ENCODE measurements around the gene KMT2E.
"Not testable (repeated sequence)": the region's sequence is repeated elsewhere in the genome, so short reads cannot be mapped to it uniquely, and the experiment has no call there.

The KMT2E gene, protein sequence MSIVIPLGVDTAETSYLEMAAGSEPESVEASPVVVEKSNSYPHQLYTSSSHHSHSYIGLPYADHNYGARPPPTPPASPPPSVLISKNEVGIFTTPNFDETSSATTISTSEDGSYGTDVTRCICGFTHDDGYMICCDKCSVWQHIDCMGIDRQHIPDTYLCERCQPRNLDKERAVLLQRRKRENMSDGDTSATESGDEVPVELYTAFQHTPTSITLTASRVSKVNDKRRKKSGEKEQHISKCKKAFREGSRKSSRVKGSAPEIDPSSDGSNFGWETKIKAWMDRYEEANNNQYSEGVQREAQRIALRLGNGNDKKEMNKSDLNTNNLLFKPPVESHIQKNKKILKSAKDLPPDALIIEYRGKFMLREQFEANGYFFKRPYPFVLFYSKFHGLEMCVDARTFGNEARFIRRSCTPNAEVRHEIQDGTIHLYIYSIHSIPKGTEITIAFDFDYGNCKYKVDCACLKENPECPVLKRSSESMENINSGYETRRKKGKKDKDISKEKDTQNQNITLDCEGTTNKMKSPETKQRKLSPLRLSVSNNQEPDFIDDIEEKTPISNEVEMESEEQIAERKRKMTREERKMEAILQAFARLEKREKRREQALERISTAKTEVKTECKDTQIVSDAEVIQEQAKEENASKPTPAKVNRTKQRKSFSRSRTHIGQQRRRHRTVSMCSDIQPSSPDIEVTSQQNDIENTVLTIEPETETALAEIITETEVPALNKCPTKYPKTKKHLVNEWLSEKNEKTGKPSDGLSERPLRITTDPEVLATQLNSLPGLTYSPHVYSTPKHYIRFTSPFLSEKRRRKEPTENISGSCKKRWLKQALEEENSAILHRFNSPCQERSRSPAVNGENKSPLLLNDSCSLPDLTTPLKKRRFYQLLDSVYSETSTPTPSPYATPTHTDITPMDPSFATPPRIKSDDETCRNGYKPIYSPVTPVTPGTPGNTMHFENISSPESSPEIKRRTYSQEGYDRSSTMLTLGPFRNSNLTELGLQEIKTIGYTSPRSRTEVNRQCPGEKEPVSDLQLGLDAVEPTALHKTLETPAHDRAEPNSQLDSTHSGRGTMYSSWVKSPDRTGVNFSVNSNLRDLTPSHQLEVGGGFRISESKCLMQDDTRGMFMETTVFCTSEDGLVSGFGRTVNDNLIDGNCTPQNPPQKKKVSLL (N-terminal part only)

DNA sequence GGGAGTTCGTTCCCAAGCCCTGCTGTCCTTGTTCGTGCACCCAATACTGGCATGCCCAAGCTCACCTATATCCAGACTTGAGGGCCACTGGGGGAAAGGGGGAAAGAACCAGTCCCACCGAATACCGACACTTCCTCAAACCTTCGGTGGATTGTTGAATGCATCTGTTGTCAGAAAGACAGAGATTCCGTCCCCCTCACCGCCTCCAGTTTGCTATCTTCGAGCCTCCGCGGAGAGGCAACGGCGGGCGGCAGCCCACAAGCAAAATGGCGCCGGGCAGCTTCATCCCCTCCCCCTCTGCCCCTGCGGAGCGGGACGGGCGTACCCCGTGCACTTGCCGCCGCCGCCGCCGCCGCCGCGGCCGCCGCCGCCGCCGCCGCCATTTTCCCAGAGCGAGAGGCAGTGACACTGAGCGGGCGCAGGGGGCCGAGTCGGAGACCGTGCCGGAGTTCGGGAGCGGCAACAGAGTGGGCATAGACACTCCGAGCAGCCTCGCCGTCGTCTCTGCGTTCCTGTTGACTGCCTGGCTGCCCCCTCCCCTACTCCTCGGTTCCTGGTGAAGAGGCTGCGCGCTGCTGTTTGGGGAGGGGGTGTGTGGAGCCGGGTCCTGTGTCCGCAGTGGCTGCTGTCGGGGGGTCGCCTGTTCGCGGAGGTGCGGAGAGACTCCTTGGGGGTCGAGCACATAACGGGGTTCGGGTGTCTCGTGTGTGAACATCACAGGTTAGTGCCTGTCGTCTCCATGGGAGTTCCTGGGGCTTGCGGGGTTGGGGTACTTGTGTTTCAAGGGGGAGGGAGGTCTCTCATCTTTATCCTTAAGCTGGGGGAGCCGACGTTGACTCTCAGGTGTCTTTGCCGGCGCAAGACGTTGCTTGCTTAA is at the start of gene KMT2E:
Gene KMT2E, plus strand, starts transcription at position 390 of the 877 bp plus-strand sequence. CDS start 26,748 bp downstream, outside the sequence.
- DNase-seq (ENCODE audit: extremely low read depth in 1 of 2, low read depth in 1 of 2) = peak; percentile 84 to 87

DNA sequence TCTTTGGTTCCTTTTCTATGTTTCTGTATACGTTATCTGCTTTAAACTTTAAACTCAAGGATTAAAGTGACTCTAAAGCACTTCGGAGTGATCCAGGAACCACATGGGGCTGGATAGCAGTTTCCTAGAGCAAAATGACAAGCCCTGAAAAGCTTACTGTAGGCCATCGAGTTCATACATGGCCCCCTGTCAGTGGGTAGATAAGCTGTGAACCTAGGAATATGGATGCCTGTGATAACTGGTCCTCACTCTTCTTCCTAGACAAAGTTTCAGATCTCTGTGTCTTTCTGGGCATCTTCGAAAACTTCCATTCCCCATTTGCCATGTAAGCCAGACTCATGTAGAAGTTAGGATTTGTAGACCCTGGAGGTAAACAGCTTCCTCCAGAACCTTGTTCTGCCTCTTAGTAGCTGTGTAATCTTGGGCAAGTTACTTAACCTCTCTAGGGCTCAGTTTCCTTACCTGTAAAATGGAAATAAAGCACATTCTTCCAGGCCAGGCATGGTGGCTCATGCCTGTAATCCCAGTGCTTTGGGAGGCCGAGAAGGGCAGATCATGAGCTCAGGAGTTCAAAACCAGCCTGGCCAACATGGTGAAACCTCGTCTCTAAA is 49.3 kb upstream of the KMT2E start:
- no peak for DNase-seq (ENCODE audit: extremely low read depth in 1 of 2, low read depth in 1 of 2)

DNA sequence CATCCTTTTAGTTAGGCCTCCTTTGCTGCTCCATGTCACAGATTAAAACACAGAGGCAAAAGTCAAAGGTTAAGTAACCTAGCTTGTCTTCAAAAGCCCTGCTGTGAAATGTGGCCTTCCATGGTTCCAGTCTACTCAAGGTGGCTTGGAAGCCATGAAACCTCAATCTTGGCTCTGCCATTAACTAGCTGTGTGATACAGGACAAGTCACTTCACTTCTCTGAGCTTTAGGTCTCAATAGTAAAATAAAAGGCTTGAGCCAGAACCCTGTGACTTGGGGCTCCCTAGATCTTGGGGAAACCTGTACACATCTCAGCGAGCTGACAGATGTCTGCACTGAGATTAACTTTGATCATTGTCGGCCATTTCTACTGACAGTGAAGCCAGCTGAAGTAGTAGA is 48.0 kb upstream of the KMT2E start:
- no peak for DNase-seq (ENCODE audit: extremely low read depth in 1 of 2, low read depth in 1 of 2)

DNA sequence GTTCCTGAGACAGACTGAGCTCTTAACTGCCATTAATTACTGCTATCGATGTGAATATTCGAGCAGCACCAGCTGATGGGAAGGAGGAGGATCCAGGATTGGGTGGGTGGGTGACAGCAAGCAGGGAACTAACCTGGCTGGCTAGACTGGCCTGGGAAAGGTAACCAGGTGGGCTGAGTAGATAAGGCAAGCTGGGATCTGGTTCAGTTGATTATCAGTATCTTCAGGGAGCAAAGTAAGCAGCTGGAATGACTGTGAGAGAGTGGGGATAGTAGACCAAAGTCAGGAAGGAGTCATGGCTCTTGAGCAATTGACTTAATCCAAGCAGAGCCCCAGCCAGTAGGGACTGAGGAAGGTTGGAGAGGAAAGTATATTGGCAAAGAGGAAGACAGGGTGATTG is 46.9 kb upstream of the KMT2E start:
- DNase-seq (ENCODE audit: extremely low read depth in 1 of 2, low read depth in 1 of 2) = no peak

DNA sequence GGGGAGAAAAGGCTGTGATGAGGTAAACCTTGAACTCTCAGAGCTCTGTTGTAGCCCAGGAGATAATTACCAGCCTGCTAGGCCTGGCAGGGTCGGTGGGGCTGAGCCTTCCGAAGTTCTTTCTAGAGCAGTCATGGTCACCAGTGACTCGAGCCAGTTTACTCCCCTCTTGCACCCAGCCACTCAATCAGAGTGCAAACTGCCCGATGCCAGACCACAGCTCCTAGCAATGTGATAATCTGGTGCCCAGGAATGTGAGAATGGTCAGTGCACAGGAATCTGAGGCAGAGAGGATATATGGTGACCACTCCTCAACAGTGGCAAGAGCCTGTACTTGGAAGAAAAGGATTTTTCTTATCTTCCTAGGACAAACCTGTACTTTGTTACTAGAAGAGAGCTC is 46.4 kb upstream of the KMT2E start:
- no peak for DNase-seq (ENCODE audit: extremely low read depth in 1 of 2, low read depth in 1 of 2)

DNA sequence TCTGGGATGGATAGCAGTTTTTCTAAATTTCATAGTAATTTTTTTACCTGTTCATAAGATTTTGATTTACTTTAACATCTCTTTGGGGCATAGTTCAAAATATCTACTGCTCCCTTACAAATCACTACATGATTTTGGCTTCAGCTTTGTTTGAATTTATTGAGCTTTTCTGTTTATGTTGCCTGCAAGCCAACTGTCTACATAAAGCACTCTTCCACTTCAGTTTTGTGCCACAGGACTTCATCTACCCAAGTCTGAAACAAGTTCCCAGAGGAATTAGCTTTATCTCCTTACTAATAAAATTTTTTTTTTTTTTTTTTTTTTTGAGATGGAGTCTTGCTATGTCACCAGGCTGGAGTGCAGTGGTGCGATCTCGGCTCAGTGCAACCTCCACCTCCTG is 45.4 kb upstream of the KMT2E start:
- DNase-seq (ENCODE audit: extremely low read depth in 1 of 2, low read depth in 1 of 2) = no peak

DNA sequence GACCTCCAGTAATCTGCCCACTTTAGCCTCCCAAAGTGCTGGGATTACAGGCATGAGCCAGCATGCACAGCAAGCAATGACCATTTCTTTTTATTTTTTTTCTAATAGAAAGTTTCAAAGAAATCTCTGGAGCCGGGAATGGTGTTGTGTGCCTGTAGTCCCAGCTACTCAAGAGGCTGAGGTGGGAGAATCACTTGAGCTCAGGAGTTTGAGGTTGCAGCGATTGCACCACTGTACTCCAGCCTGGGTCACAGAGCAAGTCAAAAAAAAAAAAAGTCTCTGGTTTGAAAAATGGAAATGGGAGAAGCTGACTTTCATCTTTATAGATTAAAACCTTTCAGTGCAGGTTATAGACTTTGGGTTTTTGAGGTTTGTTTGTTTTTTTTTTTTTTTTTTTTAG is 44.8 kb upstream of the KMT2E start:
- no peak for DNase-seq (ENCODE audit: extremely low read depth in 1 of 2, low read depth in 1 of 2)

DNA sequence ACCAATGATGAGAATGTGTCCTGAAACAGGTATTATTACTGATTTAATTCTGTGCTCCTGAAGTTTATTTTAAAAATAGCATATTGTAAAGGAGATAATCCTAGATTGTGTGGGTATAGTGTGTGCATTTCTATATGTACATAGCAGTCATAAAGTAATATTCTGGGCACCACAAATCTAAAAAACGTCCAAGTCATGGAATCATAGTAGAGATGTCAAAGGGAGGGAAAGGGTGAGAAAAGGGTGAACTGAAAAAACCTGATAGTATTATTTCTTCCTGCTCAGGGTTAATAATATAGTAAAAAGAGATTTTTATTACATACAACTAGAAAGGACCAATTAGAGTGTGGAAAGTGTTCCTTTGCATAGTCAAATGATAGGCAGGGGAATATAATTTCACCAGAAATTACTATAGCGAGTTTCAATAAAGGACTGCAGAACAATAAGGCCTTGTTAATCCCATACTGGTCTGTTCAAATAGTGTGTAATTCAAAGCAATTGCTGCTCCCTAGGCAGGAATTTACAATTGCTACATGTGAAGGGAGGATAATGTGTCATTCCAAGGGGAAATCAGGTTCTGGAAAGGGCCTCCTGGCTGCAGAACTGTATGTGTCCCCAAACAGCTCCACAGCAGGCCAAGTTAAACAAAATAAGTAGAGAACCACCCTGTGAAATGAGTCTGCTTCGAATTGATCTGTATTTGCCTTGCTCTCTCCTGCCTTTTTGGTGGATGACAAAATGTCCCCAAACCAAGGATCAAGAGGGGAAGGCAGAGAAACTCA is 42.5 kb upstream of the KMT2E start:
- DNase-seq (ENCODE audit: extremely low read depth in 1 of 2, low read depth in 1 of 2) = no peak

DNA sequence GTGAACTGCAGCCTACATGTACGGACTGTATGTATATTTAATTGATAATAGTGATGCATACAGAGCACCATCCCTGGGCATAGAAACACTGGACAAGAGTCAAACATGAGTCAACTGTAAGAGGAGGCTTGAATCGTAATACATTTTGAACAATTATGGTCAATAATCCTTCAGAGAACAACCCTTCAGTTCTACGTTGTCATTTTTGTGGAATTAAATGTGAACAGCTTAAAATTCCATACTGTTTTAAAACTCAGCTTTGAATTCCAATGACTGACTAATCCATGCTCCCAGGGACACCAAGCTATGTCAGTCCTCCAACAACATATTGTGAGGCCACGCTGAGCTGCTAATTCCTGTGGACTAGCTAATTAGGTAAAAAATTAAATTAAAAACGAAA is 41.5 kb upstream of the KMT2E start:
- no peak for DNase-seq (ENCODE audit: extremely low read depth in 1 of 2, low read depth in 1 of 2)

DNA sequence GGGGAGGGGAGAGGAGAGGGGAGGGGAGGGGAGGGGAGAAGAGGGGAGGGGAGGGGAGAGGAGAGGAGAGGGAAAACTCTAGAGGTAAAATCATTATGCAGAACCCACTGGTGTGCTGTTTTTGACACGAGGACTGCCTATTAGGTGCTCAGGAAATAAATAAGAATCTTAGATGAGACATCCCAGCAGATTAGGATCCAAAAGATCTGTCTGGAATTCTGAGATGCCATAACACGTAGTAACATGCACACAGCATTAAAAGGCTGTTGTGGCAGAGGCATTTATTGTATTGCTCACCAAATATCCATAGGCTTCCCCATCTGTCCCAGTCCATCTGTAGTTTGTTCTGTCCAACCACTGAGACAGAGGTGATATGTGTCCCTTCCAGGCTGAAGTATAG is 40.8 kb upstream of the KMT2E start:
- DNase-seq (ENCODE audit: extremely low read depth in 1 of 2, low read depth in 1 of 2) = no peak

DNA sequence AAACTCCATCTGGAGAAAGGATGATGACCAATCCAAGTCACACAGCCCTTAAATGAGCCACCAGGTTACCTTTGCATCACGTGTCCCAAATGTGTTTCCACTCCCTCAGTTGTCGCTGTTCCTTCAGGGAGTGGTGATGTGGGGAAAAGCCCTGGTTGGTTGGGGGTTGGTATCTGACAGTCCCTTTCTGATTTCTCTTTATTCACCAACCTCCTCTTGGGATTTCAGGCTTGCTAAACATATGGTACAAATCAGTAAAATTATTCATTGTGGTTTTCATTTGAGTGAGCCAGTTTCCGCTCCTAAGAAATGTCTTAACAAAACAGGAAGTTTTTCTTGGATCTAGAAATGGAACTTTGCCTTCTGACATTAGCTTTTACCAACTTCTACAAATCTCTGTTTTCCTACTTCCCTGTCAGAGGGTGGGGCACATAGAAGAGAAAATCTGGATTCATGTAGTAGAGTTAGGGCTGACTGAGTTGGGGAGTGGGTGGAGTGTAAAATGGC is 40.0 kb upstream of the KMT2E start:
- no peak for DNase-seq (ENCODE audit: extremely low read depth in 1 of 2, low read depth in 1 of 2)

DNA sequence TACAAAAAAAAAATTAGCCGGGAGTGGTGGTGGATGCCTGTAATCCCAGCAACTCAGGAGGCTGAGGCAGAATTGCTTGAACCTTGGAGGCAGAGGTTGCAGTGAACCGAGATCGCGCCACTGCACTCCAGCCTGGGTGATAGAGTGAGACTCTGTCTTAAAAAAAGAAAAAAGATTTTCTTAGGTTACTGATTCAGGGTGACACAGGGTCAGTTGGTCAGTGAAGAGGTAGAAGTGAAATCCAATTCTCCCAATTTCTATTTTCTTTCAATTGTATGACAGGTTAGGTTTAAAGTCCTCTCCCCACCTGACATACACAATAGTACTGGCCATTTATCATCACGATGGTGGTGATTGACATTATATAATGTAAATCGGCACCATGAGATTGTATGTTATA is 38.5 kb upstream of the KMT2E start:
- DNase-seq (ENCODE audit: extremely low read depth in 1 of 2, low read depth in 1 of 2) = not testable (repeated sequence)

DNA sequence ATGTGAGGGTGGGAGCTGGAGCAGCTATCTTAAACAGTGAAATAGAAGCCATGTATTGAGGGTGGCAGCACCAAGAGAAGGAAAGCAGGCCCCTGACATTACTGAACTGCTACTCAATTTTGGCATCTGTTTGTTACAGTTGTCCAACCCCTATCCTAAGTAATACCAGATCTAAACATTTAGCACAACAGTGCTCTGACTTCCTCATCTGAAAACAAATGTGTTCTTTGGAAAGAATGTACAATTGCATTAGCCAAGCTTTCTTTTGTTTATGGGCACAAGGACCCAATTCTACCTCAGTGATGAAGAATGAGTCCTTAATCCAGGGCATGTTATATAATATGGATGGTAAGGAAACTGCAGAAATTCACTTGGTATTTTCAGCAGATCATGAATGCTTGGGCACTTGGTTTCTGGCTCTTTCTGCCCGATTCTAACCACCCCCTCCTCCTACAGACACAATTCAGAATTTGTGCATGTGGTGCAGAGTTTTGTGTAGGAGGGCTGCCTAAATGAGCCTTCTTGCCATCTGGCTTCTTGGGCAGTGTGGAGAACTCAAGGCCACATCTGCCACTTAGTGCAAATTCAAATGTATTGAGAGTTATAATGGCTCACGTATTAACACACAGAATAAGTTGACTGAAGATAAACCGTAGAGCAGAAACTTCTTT is 36.9 kb upstream of the KMT2E start:
- no peak for DNase-seq (ENCODE audit: extremely low read depth in 1 of 2, low read depth in 1 of 2)

DNA sequence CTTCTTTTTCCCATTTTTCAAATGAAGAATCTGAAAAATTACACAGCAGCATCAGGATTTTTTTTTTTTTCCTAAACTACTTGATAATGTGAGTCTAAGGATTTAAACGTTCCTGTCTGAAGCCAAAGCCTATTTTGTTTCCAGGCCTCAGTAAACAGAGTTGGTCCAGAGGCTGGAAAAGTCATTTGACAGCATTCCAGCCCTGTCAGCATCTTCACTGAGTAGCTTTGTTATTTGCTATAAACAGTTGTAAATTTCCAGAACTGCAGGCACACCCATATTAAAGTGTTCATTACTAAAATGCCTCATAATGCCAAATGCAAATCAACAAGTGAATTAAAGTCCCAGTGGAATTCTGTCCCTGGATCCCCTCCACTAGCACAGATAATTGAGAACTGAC is 35.5 kb upstream of the KMT2E start:
- no peak for DNase-seq (ENCODE audit: extremely low read depth in 1 of 2, low read depth in 1 of 2)

DNA sequence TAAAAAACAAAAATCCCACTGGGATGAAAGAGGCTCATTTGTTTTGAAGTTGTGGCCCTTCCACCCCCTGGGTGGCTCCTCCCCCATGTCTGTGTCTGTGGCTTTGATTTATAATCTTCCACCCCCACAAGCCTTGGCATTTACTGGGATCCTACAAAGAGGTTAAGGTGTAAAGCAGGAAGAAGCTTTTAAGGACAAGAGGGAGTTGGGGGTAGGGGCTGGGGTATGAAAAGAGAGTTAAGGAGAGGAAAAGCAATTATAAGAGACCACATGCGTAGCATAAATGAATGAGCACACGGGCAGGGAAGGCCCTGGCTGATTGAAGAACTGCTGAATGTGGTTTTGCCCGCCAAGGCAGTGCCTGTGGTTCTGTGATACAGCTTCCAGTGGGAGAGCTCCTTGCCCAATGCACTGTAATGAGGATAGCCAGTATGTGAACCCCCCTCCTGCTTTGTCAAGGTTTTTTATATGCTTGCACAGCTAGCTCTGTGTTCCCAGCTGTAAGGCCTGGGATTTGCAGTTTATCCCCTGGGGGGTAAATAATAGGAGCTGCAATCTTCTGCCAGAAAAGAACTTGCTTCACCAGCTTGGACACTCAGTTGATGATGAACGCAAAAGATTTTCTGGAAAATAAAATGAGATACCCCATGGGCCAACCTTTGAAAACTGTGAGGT is 34.7 kb upstream of the KMT2E start:
- no peak for DNase-seq (ENCODE audit: extremely low read depth in 1 of 2, low read depth in 1 of 2)

DNA sequence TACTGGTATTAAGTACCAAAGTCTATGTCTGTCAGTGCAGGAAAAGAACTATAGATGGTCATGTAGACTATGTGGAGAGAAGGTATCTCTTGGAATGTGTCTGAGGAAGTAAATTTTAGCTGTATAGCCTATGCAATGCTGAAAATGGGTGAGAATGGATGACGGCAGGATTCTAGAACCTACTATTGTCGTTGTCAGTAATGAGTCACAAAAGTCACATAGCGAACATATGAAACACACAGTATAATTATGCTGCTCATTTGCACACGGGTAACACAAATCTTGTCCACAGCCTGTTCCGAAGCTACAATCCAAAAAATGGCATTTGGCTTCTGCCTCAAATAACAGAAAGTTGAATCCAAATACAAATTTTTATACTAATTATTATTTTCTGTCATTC is 33.6 kb upstream of the KMT2E start:
- no peak for DNase-seq (ENCODE audit: extremely low read depth in 1 of 2, low read depth in 1 of 2)

DNA sequence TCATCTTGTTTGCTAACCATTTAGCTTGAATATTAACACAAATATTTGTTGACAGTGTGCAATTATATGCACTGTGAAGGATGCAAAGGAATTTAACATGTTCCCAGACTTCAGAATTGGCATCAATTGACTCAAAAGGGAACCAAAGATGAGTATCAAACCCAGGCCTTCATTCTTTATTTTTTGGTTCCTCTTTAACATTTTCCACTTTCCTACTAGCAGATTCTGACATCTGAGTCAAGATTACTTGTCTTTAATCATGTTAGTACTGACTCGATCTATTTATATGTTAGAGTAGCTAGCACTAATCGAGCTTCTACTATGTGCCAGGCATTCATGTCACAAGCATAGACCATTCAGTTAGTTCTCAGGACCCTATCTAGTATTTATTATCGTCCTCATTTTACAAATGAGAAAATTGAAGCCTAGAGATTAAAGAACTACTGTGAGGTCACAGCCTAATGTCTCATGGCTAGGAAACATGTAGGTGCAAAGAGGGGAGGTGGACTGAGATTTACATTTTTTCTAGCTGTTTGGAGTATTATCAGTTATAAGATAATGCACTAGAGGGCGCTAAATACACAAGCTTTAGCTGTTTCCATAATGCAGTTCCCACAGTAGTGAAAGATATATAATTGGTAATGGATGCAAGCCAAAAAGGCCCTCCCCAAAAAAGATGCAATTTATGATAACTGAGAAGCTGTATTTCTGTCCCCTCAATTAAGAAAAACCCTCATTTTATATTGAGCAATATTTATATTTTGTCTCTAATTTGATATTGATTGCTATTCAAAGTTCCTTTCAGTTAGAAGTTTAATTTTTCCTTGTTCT is 32.9 kb upstream of the KMT2E start:
- DNase-seq (ENCODE audit: extremely low read depth in 1 of 2, low read depth in 1 of 2) = no peak
